ENCODE measurements around the gene TSTD1.
"Not testable (repeated sequence)": the region's sequence is repeated elsewhere in the genome, so short reads cannot be mapped to it uniquely, and the experiment has no call there.

The TSTD1 gene

GRCh38 chr1:161068306-161069234 is 29.8 kb upstream of the TSTD1 start:
- DNase-seq (ENCODE audit: low spot score), result peak; percentile 84

- DNase-seq (ENCODE audit: low spot score), result no peak
Measured at GRCh38 chr1:161066694-161067093, 27.9 kb upstream of the TSTD1 start.

- DNase-seq (ENCODE audit: low spot score), result not testable (repeated sequence)
Measured at GRCh38 chr1:161065681-161066080, 26.9 kb upstream of the TSTD1 start.

GRCh38 chr1:161063936-161064335 is 25.2 kb upstream of the TSTD1 start:
- DNase-seq (ENCODE audit: low spot score), result not testable (repeated sequence)

GRCh38 chr1:161061419-161061818 is 22.7 kb upstream of the TSTD1 start:
- no peak for DNase-seq (ENCODE audit: low spot score)

GRCh38 chr1:161059293-161059692 is 20.5 kb upstream of the TSTD1 start:
- no peak for DNase-seq (ENCODE audit: low spot score)

- DNase-seq (ENCODE audit: low spot score), result no peak
Measured at GRCh38 chr1:161054805-161055204, 16.0 kb upstream of the TSTD1 start.

GRCh38 chr1:161054232-161054631 is 15.5 kb upstream of the TSTD1 start:
- DNase-seq (ENCODE audit: low spot score), result no peak

- DNase-seq (ENCODE audit: low spot score), result no peak
Measured at GRCh38 chr1:161052899-161053298, 14.1 kb upstream of the TSTD1 start.

GRCh38 chr1:161051219-161051618 is 12.5 kb upstream of the TSTD1 start:
- no peak for DNase-seq (ENCODE audit: low spot score)

GRCh38 chr1:161048949-161049722 is 10.4 kb upstream of the TSTD1 start:
- DNase-seq (ENCODE audit: low spot score), result no peak

- no peak for DNase-seq (ENCODE audit: low spot score)
Measured at GRCh38 chr1:161047436-161048420, 9.0 kb upstream of the TSTD1 start.

GRCh38 chr1:161046605-161047228 is 8.0 kb upstream of the TSTD1 start:
- peak; percentile 78 for DNase-seq (ENCODE audit: low spot score)

- DNase-seq (ENCODE audit: low spot score), result peak; percentile 91
Measured at GRCh38 chr1:161045736-161046604, 7.2 kb upstream of the TSTD1 start, which contains the start of gene USF1. Gene USF1 (minus strand): TSS chr1:161045977. CDS start chr1:161043275, 2,702 bp downstream.

- peak; percentile 84 for DNase-seq (ENCODE audit: low spot score)
Measured at GRCh38 chr1:161044908-161045735, 6.4 kb upstream of the TSTD1 start.

GRCh38 chr1:161044535-161044907 is 5.8 kb upstream of the TSTD1 start:
- DNase-seq (ENCODE audit: low spot score), result no peak

- DNase-seq (ENCODE audit: low spot score), result no peak
Measured at GRCh38 chr1:161039546-161039945, 782 bp upstream of the TSTD1 start.

- DNase-seq (ENCODE audit: low spot score), result no peak
Measured at GRCh38 chr1:161039154-161039545, 386 bp upstream of the TSTD1 start.
